Mucosa of rectum (tissue), 2 donors: ENCODE measurements around the gene RAD52.

Experiments
- H3K27ac ChIP-seq, 2 donors: one replicate each; pipeline ENCODE4 v1.7.0; 2013; ENCODE audit warnings: inconsistent platforms in 2 of 2, low read depth in 2 of 2, low read length in 2 of 2
- H3K27me3 ChIP-seq, 2 donors: one replicate each; pipeline ENCODE4 v1.7.0; 2013; ENCODE audit warnings: low read length in 2 of 2; ENCODE audit not compliant: control insufficient read depth in 2 of 2, insufficient read depth in 2 of 2
- H3K36me3 ChIP-seq, 2 donors: one replicate each; pipeline ENCODE4 v1.7.0; 2013; ENCODE audit warnings: low read length in 2 of 2; ENCODE audit not compliant: control insufficient read depth in 2 of 2, insufficient read depth in 2 of 2
- H3K4me1 ChIP-seq, 2 donors: one replicate each; pipeline ENCODE4 v1.7.0; 2013; ENCODE audit warnings: low read length in 2 of 2, mild to moderate bottlenecking in 1 of 2; ENCODE audit not compliant: control insufficient read depth in 2 of 2, insufficient read depth in 2 of 2
- H3K4me3 ChIP-seq, 2 donors: one replicate each; pipeline ENCODE4 v1.7.0; 2013; ENCODE audit warnings: low read length in 2 of 2
- H3K9ac ChIP-seq, 2 donors: one replicate each; pipeline ENCODE4 v1.7.0; 2013; ENCODE audit warnings: low read length in 2 of 2, low read depth in 1 of 2, mild to moderate bottlenecking in 1 of 2
- H3K9me3 ChIP-seq, 2 donors: one replicate each; pipeline ENCODE4 v1.7.0; 2013; ENCODE audit warnings: low read length in 2 of 2; ENCODE audit not compliant: control insufficient read depth in 2 of 2
- donor health status: healthy.
- donor health status: Normal muscosa, but diverticular disease.

The RAD52 gene

GRCh38 chr12:884746-885414 lies 64.6 kb downstream of the RAD52 start:
- Histone ChIP-seq H3K36me3 (peaks cover 90 to 91% of the 10 kb centered on the region in 2 donors), H3K4me3 (no peak overlapping the region), H3K9me3 (no peaks in the 10 kb centered on the region), H3K27ac (no peak overlapping the region), H3K27me3 (no peaks in the 10 kb centered on the region), H3K4me1 (no peaks in the 10 kb centered on the region), H3K9ac (no peak overlapping the region)

GRCh38 chr12:880656-881055 lies 68.8 kb downstream of the RAD52 start:
- Histone ChIP-seq H3K27me3 (no peaks in the 10 kb centered on the region), H3K9me3 (no peaks in the 10 kb centered on the region), H3K27ac (no peak overlapping the region), H3K4me1 (no peaks in the 10 kb centered on the region), H3K4me3 (no peak overlapping the region), H3K9ac (no peak overlapping the region), H3K36me3 (peaks cover 73 to 74% of the 10 kb centered on the region in 2 donors)

GRCh38 chr12:879641-880040 lies 69.9 kb downstream of the RAD52 start:
- no peaks in the 10 kb centered on the region for H3K4me1 ChIP-seq
- H3K9me3 ChIP-seq, result no peaks in the 10 kb centered on the region
- no peak overlapping the region for H3K27ac ChIP-seq
- no peaks in the 10 kb centered on the region for H3K27me3 ChIP-seq
- peaks cover 67 to 70% of the 10 kb centered on the region in 2 donors for H3K36me3 ChIP-seq
- no peak overlapping the region for H3K4me3 ChIP-seq
- no peak overlapping the region for H3K9ac ChIP-seq

GRCh38 chr12:873954-874353 lies 75.5 kb downstream of the RAD52 start:
- Histone ChIP-seq H3K9me3 (no peaks in the 10 kb centered on the region), H3K36me3 (peaks cover 32 to 33% of the 10 kb centered on the region in 2 donors), H3K4me1 (no peaks in the 10 kb centered on the region), H3K4me3 (no peak overlapping the region), H3K9ac (no peak overlapping the region), H3K27ac (no peak overlapping the region), H3K27me3 (no peaks in the 10 kb centered on the region)

- H3K4me1 ChIP-seq, result no peaks in the 10 kb centered on the region
- no peaks in the 10 kb centered on the region for H3K9me3 ChIP-seq
- H3K9ac ChIP-seq, result no peak overlapping the region
- no peaks in the 10 kb centered on the region for H3K27me3 ChIP-seq
- no peak overlapping the region for H3K27ac ChIP-seq
- H3K4me3 ChIP-seq, result no peak overlapping the region
- peaks cover 36 to 41% of the 10 kb centered on the region in 2 donors for H3K36me3 ChIP-seq
Observed at GRCh38 chr12:870378-870777, 79.1 kb downstream of the RAD52 start.

GRCh38 chr12:868722-869121 lies 80.8 kb downstream of the RAD52 start:
- peaks cover 27 to 32% of the 10 kb centered on the region in 2 donors for H3K36me3 ChIP-seq
- no peaks in the 10 kb centered on the region for H3K9me3 ChIP-seq
- no peak overlapping the region for H3K4me3 ChIP-seq
- no peaks in the 10 kb centered on the region for H3K4me1 ChIP-seq
- no peak overlapping the region for H3K27ac ChIP-seq
- H3K9ac ChIP-seq, result no peak overlapping the region
- no peaks in the 10 kb centered on the region for H3K27me3 ChIP-seq

GRCh38 chr12:867905-868304 lies 81.6 kb downstream of the RAD52 start:
- Histone ChIP-seq H3K27me3 (no peaks in the 10 kb centered on the region), H3K4me1 (no peaks in the 10 kb centered on the region), H3K36me3 (peaks cover 27 to 32% of the 10 kb centered on the region in 2 donors), H3K9me3 (no peaks in the 10 kb centered on the region), H3K4me3 (no peak overlapping the region), H3K27ac (no peak overlapping the region), H3K9ac (no peak overlapping the region)

GRCh38 chr12:865614-866013 lies 83.9 kb downstream of the RAD52 start:
- H3K9me3 ChIP-seq, result no peaks in the 10 kb centered on the region
- H3K4me1 ChIP-seq, result no peaks in the 10 kb centered on the region
- no peak overlapping the region for H3K4me3 ChIP-seq
- H3K27ac ChIP-seq, result no peak overlapping the region
- no peak overlapping the region for H3K9ac ChIP-seq
- no peaks in the 10 kb centered on the region for H3K27me3 ChIP-seq
- H3K36me3 ChIP-seq, result peaks cover 34 to 46% of the 10 kb centered on the region in 2 donors

GRCh38 chr12:863285-863684 lies 86.2 kb downstream of the RAD52 start:
- Histone ChIP-seq H3K4me3 (no peak overlapping the region), H3K4me1 (no peaks in the 10 kb centered on the region), H3K27me3 (no peaks in the 10 kb centered on the region), H3K36me3 (peaks cover 34 to 37% of the 10 kb centered on the region in 2 donors), H3K9me3 (no peaks in the 10 kb centered on the region), H3K9ac (no peak overlapping the region), H3K27ac (no peak overlapping the region)

- no peak overlapping the region for H3K27ac ChIP-seq
- H3K9ac ChIP-seq, result no peak overlapping the region
- H3K9me3 ChIP-seq, result no peaks in the 10 kb centered on the region
- no peak overlapping the region for H3K4me3 ChIP-seq
- H3K36me3 ChIP-seq, result peaks cover 28 to 36% of the 10 kb centered on the region in 2 donors
- H3K27me3 ChIP-seq, result no peaks in the 10 kb centered on the region
- no peaks in the 10 kb centered on the region for H3K4me1 ChIP-seq
Observed at GRCh38 chr12:862303-862911, 87.1 kb downstream of the RAD52 start.
